ENCODE results near the gene MEI4.

Gene MEI4

DNA sequence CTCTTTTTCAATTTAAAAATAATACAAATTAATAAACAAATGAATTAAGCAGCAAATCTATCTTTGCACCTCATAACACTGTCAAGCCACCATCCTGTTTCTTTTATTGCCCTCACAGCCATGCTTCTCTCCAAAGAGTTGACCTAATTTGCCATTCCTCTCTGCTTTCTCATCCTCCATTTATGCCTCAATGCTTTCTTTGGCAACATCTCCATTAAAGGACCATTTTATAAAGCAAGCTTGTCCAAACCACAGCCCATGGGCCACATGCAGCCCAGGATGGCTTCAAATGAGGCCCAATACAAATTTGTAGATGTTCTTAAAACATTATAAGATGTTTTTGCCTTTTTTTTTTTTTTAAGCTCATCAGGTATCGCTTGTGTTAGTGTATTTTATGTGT is 26.4 kb upstream of the MEI4 start:
- no peak overlapping the region for H3K4me3 ChIP-seq
- DNase-seq (ENCODE audit: low spot score): no peak
- TF ChIP-seq, protein P1, sequence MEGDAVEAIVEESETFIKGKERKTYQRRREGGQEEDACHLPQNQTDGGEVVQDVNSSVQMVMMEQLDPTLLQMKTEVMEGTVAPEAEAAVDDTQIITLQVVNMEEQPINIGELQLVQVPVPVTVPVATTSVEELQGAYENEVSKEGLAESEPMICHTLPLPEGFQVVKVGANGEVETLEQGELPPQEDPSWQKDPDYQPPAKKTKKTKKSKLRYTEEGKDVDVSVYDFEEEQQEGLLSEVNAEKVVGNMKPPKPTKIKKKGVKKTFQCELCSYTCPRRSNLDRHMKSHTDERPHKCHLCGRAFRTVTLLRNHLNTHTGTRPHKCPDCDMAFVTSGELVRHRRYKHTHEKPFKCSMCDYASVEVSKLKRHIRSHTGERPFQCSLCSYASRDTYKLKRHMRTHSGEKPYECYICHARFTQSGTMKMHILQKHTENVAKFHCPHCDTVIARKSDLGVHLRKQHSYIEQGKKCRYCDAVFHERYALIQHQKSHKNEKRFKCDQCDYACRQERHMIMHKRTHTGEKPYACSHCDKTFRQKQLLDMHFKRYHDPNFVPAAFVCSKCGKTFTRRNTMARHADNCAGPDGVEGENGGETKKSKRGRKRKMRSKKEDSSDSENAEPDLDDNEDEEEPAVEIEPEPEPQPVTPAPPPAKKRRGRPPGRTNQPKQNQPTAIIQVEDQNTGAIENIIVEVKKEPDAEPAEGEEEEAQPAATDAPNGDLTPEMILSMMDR (IDR thresholded peaks at IDR 0.05): no peak
- H3K27ac ChIP-seq: no peak overlapping the region

DNA sequence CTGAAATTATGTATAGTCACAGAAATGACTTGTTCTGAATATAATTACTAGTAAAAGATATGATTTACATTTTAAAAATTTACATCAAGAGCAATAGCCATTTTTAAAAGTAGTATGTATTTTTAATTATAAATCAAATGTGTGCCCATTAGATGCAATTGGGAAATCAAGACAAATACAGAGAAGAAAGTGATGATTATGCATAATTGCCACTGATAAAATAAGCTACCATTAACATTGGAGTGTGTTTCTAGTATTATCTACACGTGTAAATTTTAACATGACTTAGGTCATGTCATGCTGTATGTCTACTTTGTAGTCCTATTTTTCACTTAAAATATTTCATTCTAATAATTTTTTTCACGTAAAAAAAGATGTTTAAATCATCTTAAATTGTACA is 22.8 kb upstream of the MEI4 start:
- Histone ChIP-seq H3K27ac (no peak overlapping the region), H3K4me3 (no peak overlapping the region)
- DNase-seq (ENCODE audit: low spot score): no peak
- TF ChIP-seq, protein P1 (IDR thresholded peaks at IDR 0.05): no peak

DNA sequence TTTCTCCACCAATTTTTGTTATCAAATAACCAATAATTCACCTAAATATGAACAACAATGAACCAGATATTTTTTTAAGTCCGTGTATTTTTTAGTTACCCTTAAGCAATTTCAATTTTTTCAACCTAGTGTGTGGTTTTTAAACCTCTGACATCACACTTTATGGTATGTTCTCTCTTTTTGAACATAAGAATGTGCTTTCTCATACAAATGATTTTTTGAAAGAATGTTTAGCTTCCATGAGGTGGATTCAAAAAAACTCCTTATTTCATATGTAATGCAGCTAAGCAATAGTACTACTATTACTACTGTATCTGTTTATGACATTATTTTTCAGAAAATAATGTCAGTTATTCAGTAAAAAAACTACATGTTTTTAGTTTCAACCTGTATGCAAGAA is 19.4 kb upstream of the MEI4 start:
- Histone ChIP-seq H3K4me3 (no peak overlapping the region), H3K27ac (no peak overlapping the region)
- DNase-seq (ENCODE audit: low spot score): no peak
- TF ChIP-seq, protein P1 (IDR thresholded peaks at IDR 0.05): no peak

DNA sequence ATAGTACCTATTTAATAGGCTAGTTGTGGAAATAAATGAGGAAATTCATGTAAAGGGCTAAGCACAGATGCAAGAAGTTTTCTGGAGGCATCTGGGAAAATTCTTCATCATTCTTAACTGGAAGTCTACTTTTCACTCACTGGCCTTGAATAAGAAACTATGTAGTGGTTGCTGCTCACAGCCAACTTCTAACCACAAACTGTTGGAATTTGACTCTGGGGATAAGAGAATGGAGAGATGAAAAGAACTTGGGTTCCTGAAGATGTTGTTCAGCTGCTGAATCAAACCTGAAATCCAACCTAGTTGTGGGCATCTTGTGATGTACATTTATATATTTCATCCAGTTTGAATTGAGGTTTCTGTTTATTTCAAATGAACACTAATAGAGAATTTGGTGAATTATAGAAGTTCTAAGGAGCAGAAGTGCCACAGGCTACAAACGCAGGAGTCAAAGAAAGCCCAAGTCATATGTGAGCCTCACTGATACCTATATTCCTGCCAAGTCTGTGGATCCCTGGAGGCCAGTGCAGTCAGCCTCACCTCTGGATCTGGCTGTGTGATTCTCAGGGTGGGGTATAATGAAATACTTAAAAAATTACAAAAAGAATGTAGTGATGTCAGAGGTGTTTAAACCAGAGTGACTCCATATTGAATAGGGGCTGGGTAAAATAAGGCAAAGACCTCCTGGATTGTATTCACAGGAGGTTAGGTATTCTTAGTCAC is 18.7 kb upstream of the MEI4 start:
- H3K27ac ChIP-seq: no peak overlapping the region
- TF ChIP-seq, protein P1 (IDR thresholded peaks at IDR 0.05): no peak
- H3K4me3 ChIP-seq: no peak overlapping the region
- DNase-seq (ENCODE audit: low spot score): no peak

DNA sequence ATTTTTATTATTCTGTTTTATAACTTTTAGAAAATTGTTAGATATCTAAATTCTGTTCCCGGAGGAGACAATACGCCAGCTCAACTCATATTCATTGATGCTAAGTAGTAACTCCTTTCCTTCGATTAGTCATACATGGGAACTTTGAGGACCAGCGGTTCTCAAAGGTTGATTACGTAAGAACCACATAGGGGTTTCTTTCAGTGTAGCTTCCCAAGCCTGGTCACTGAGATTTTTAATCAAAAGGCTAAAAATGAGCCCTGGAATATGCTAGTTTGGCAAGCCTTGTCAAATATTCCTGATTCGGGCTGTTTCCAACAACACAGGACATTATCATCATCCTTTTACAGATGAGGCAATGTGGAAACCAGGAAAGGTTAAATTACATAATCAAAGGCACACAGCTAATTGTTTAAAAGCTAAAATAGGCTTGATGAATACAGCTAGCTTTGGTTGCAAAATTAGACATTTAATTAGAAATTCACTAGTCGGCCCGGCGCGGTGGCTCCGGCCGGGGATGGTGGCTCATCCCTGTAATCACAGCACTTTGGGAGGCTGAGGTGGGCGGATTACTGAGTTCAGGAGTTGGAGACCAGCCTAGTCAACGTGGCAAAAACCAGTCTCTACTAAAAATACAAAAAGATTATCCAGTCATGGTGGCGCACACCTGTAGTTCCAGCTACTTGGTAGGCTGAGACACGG is 14.6 kb upstream of the MEI4 start:
- TF ChIP-seq, protein P1 (IDR thresholded peaks at IDR 0.05): no peak
- Histone ChIP-seq H3K27ac (no peak overlapping the region), H3K4me3 (no peak overlapping the region)
- no peak for DNase-seq (ENCODE audit: low spot score)

DNA sequence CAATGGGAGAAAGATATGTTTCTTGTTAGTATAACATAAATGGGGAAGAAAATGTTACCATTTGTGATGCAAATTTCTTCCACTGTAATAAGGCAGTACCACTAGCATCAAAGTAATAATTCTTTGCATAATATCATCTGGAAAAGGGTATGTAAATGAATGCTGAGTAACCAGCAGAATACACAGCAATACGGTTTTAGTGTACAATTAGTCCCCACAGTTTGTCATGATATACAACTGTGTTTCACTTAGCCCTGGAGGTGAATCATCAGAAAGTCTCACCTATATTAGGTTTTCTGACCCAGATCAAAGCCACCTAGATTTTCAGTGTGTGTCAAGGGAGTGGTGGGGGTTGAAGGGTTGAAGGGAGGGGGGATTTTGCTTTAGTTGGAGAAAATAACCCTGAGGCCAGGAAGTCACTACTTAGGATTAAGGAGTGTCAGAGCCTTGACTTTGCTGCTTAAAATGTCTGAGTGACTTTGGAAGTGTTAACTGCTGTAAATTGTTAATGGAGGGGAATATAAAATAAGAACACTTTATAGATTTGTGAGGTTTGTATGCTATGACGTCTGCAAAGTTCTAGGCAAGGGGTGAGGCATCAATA is 8.6 kb upstream of the MEI4 start:
- H3K27ac ChIP-seq: no peak overlapping the region
- TF ChIP-seq, protein P1 (IDR thresholded peaks at IDR 0.05): no peak
- H3K4me3 ChIP-seq: no peak overlapping the region
- no peak for DNase-seq (ENCODE audit: low spot score)

Measured in coronary artery (tissue), 2 donors.